ENCODE measurements around the gene EYS. TPM values are rescaled to one million over a fixed set of nuclear protein-coding genes. Genes with fewer than 3 reads are reported as not detected.

The EYS gene
- total and polyA plus RNA-seq, 2 of the 13 experiments (the other 11 are each of a cell fraction or from before 2014, with no cell fraction given), result 0.04 to 0.07 TPM

DNA sequence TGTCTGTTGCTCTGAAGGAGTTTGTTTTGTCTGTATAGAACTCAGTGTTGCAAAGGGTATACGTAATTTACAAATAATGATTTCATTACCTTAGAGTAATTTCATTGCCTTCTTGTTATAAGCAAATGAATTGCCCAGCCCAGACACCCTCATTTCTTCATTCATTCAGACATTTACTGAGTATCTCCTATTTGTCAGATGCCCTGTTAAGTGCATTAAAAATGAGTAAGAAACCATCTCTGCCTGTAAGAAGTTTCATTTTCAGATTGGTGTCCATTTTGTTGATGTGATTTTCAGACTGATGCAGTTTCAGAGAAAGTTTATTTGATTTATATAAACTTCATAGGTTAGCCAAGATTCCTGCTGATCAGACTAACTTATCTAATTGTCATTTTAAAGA lies 1642.1 kb downstream of the EYS start:
- no peak overlapping the region for H3K4me3 ChIP-seq (replicated peaks in 1 of 3; ENCODE audit: insufficient read depth in 1 of 3, low read depth in 2 of 3, low read length in 3 of 3)
- in situ Hi-C loops (cut with HindIII; ENCODE audit: extremely low pct_ligation_motif_present, low pct_unique_long_range_greater_than_20kb) (no loop called here), intact Hi-C loops (cut with micrococcal nuclease; ENCODE audit: unreplicated experiment) (no loop called here)
- no peaks in the 10 kb centered on the region for H3K9me3 ChIP-seq (ENCODE audit: low read length)
- FAIRE-seq (no peak), DNase-seq (ENCODE audit: low spot score) (no peak), ATAC-seq (no peak)
- H3K4me1 ChIP-seq (ENCODE audit: insufficient read depth, low read length), result no peaks in the 10 kb centered on the region
- H3K79me2 ChIP-seq (ENCODE audit: insufficient read depth, low read length), result no peaks in the 10 kb centered on the region
- H3K36me3 ChIP-seq (replicated peaks in 1 of 2; ENCODE audit: control insufficient read depth in 1 of 2, insufficient read depth in 2 of 2, low read length in 2 of 2), result no peaks in the 10 kb centered on the region
- ChIA-PET POLR2A (no interaction called here), CTCF (ENCODE audit: low intra/inter-chr PET ratio, low total read pairs) (no interaction called here)
- no peak overlapping the region for H3K27ac ChIP-seq (ENCODE audit: extremely low read length, insufficient read depth, low read length)
- H3K27me3 ChIP-seq (ENCODE audit: control insufficient read depth in 1 of 2, insufficient read depth in 2 of 2, low read length in 2 of 2), result no peaks in the 10 kb centered on the region
- no peak overlapping the region for H3K4me2 ChIP-seq (ENCODE audit: low read depth, low read length)
- H4K20me1 ChIP-seq (ENCODE audit: insufficient read depth, low read length), result no peaks in the 10 kb centered on the region
- no peak overlapping the region for H2AFZ ChIP-seq (ENCODE audit: low read length)
- no peak overlapping the region for H3K9ac ChIP-seq (ENCODE audit: insufficient read depth, low read depth, low read length)
- 6% methylated on average over 1 of the region's 1 CpG for WGBS (ENCODE audit: low lambda C conversion rate)
- BruUV-seq (replicated peaks), result no TSS peak
- TF ChIP-seq, protein P1, sequence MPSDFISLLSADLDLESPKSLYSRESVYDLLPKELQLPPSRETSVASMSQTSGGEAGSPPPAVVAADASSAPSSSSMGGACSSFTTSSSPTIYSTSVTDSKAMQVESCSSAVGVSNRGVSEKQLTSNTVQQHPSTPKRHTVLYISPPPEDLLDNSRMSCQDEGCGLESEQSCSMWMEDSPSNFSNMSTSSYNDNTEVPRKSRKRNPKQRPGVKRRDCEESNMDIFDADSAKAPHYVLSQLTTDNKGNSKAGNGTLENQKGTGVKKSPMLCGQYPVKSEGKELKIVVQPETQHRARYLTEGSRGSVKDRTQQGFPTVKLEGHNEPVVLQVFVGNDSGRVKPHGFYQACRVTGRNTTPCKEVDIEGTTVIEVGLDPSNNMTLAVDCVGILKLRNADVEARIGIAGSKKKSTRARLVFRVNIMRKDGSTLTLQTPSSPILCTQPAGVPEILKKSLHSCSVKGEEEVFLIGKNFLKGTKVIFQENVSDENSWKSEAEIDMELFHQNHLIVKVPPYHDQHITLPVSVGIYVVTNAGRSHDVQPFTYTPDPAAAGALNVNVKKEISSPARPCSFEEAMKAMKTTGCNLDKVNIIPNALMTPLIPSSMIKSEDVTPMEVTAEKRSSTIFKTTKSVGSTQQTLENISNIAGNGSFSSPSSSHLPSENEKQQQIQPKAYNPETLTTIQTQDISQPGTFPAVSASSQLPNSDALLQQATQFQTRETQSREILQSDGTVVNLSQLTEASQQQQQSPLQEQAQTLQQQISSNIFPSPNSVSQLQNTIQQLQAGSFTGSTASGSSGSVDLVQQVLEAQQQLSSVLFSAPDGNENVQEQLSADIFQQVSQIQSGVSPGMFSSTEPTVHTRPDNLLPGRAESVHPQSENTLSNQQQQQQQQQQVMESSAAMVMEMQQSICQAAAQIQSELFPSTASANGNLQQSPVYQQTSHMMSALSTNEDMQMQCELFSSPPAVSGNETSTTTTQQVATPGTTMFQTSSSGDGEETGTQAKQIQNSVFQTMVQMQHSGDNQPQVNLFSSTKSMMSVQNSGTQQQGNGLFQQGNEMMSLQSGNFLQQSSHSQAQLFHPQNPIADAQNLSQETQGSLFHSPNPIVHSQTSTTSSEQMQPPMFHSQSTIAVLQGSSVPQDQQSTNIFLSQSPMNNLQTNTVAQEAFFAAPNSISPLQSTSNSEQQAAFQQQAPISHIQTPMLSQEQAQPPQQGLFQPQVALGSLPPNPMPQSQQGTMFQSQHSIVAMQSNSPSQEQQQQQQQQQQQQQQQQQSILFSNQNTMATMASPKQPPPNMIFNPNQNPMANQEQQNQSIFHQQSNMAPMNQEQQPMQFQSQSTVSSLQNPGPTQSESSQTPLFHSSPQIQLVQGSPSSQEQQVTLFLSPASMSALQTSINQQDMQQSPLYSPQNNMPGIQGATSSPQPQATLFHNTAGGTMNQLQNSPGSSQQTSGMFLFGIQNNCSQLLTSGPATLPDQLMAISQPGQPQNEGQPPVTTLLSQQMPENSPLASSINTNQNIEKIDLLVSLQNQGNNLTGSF (CRISPR knock-in tag; IDR thresholded peaks at IDR 0.05), result no peak
- TF ChIP-seq, protein P2, sequence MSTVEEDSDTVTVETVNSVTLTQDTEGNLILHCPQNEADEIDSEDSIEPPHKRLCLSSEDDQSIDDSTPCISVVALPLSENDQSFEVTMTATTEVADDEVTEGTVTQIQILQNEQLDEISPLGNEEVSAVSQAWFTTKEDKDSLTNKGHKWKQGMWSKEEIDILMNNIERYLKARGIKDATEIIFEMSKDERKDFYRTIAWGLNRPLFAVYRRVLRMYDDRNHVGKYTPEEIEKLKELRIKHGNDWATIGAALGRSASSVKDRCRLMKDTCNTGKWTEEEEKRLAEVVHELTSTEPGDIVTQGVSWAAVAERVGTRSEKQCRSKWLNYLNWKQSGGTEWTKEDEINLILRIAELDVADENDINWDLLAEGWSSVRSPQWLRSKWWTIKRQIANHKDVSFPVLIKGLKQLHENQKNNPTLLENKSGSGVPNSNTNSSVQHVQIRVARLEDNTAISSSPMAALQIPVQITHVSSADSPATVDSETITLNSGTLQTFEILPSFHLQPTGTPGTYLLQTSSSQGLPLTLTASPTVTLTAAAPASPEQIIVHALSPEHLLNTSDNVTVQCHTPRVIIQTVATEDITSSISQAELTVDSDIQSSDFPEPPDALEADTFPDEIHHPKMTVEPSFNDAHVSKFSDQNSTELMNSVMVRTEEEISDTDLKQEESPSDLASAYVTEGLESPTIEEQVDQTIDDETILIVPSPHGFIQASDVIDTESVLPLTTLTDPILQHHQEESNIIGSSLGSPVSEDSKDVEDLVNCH (CRISPR knock-in tag; IDR thresholded peaks at IDR 0.05), result no peak
- TF ChIP-seq, protein P3, sequence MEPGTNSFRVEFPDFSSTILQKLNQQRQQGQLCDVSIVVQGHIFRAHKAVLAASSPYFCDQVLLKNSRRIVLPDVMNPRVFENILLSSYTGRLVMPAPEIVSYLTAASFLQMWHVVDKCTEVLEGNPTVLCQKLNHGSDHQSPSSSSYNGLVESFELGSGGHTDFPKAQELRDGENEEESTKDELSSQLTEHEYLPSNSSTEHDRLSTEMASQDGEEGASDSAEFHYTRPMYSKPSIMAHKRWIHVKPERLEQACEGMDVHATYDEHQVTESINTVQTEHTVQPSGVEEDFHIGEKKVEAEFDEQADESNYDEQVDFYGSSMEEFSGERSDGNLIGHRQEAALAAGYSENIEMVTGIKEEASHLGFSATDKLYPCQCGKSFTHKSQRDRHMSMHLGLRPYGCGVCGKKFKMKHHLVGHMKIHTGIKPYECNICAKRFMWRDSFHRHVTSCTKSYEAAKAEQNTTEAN (CRISPR knock-in tag; conservative IDR thresholded peaks at IDR 0.05), result no peak
- TF ChIP-seq, protein P4, sequence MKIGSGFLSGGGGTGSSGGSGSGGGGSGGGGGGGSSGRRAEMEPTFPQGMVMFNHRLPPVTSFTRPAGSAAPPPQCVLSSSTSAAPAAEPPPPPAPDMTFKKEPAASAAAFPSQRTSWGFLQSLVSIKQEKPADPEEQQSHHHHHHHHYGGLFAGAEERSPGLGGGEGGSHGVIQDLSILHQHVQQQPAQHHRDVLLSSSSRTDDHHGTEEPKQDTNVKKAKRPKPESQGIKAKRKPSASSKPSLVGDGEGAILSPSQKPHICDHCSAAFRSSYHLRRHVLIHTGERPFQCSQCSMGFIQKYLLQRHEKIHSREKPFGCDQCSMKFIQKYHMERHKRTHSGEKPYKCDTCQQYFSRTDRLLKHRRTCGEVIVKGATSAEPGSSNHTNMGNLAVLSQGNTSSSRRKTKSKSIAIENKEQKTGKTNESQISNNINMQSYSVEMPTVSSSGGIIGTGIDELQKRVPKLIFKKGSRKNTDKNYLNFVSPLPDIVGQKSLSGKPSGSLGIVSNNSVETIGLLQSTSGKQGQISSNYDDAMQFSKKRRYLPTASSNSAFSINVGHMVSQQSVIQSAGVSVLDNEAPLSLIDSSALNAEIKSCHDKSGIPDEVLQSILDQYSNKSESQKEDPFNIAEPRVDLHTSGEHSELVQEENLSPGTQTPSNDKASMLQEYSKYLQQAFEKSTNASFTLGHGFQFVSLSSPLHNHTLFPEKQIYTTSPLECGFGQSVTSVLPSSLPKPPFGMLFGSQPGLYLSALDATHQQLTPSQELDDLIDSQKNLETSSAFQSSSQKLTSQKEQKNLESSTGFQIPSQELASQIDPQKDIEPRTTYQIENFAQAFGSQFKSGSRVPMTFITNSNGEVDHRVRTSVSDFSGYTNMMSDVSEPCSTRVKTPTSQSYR (CRISPR knock-in tag; IDR thresholded peaks at IDR 0.05; ENCODE audit: borderline replicate concordance), result no peak
- TF ChIP-seq ZFP37 (CRISPR knock-in tag; IDR thresholded peaks at IDR 0.05; ENCODE audit: borderline replicate concordance) (no peak), NAIF1 (CRISPR knock-in tag; IDR thresholded peaks at IDR 0.05; ENCODE audit: borderline replicate concordance) (no peak), ZSCAN21 (CRISPR knock-in tag; IDR thresholded peaks at IDR 0.05; ENCODE audit: borderline replicate concordance) (no peak), ATF1 (CRISPR knock-in tag; IDR thresholded peaks at IDR 0.05) (no peak), ZNF790 (CRISPR knock-in tag; IDR thresholded peaks at IDR 0.05; ENCODE audit: borderline replicate concordance) (no peak), CHCHD3 (CRISPR knock-in tag; IDR thresholded peaks at IDR 0.05) (no peak), ZBTB38 (CRISPR knock-in tag; IDR thresholded peaks at IDR 0.05) (no peak), SMYD3 (CRISPR knock-in tag; IDR thresholded peaks at IDR 0.05) (no peak)
- TF ChIP-seq, protein P5, sequence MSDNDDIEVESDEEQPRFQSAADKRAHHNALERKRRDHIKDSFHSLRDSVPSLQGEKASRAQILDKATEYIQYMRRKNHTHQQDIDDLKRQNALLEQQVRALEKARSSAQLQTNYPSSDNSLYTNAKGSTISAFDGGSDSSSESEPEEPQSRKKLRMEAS (IDR thresholded peaks at IDR 0.05), result no peak

All from HepG2 (cell line).